Neural progenitor cell (in vitro differentiated cells): ENCODE measurements around the gene GSDMA. TPM values are rescaled to one million over a fixed set of nuclear protein-coding genes. Genes with fewer than 3 reads are reported as not detected.

Experiments
- DNase-seq: peaks from one replicate; pipeline ENCODE4 v3.0.0-alpha.2; 2016; ENCODE audit warnings: low spot score
- H2AFZ ChIP-seq: fragments of 200-600 bp; sonication (generic); replicated peaks from 2 replicates; pipeline ENCODE4 v1.6.1; 2016; ENCODE audit warnings: antibody characterized with exemption
- H3F3A ChIP-seq: fragments of 200-600 bp; sonication (generic); 2 replicates; pipeline ENCODE4 v1.6.1; 2016; ENCODE audit warnings: antibody characterized with exemption, low read depth
- H3K27ac ChIP-seq: fragments of 200-600 bp; sonication (generic); 2 replicates; pipeline ENCODE4 v1.5.1; 2016; ENCODE audit warnings: mild to moderate bottlenecking
- H3K27me3 ChIP-seq: fragments of 200-600 bp; sonication (generic); 2 replicates; pipeline ENCODE4 v1.6.1; 2016; ENCODE audit warnings: mild to moderate bottlenecking, moderate library complexity
- H3K36me3 ChIP-seq: fragments of 200-600 bp; sonication (generic); 2 replicates; pipeline ENCODE4 v1.5.1; 2016
- H3K4me1 ChIP-seq: fragments of 200-600 bp; sonication (generic); 2 replicates; pipeline ENCODE4 v1.6.1; 2016; ENCODE audit warnings: mixed run types
- H3K4me2 ChIP-seq: fragments of 200-600 bp; sonication (generic); 2 replicates; pipeline ENCODE4 v1.6.1; 2016
- H3K4me3 ChIP-seq: fragments of 200-600 bp; sonication (generic); 2 replicates; pipeline ENCODE4 v1.5.1; 2016
- H3K79me2 ChIP-seq: fragments of 200-600 bp; sonication (generic); 2 replicates; pipeline ENCODE4 v1.6.1; 2016; ENCODE audit warnings: low read depth
- H3K9ac ChIP-seq: fragments of 200-600 bp; sonication (generic); 2 replicates; pipeline ENCODE4 v1.6.1; 2016
- H3K9me3 ChIP-seq: fragments of 200-600 bp; sonication (generic); 2 replicates; pipeline ENCODE4 v1.5.1; 2016; ENCODE audit warnings: low read depth
- H4K20me1 ChIP-seq: fragments of 200-600 bp; sonication (generic); 2 replicates; pipeline ENCODE4 v1.6.1; 2016; ENCODE audit warnings: low read depth
- H3K27ac Mint-ChIP-seq: 3 replicates; pipeline ENCODE4 v1.8.0; 2021; ENCODE audit warnings: mixed read lengths
- H3K27me3 Mint-ChIP-seq: 2 replicates; pipeline ENCODE4 v1.8.0; 2022; ENCODE audit warnings: low read depth, mild to moderate bottlenecking, inconsistent platforms, moderate library complexity, mixed read lengths; ENCODE audit not compliant: insufficient read depth
- H3K36me3 Mint-ChIP-seq: 3 replicates; pipeline ENCODE4 v1.8.0; 2021; ENCODE audit warnings: mixed read lengths
- H3K4me1 Mint-ChIP-seq: 3 replicates; pipeline ENCODE4 v1.8.0; 2021; ENCODE audit warnings: mixed read lengths
- H3K4me3 Mint-ChIP-seq: 3 replicates; pipeline ENCODE4 v1.8.0; 2021; ENCODE audit warnings: mild to moderate bottlenecking, moderate library complexity, mixed read lengths
- H3K9me3 Mint-ChIP-seq: 3 replicates; pipeline ENCODE4 v1.8.0; 2020; ENCODE audit warnings: mixed read lengths
- CTCF ChIP-seq: fragments of 200-600 bp; sonication (generic); IDR thresholded peaks from 2 replicates; pipeline ENCODE4 v1.5.1; 2017; ENCODE audit warnings: antibody characterized with exemption, mild to moderate bottlenecking
- EZH2 ChIP-seq: fragments of 200-600 bp; sonication (generic); IDR thresholded peaks from 2 replicates; pipeline ENCODE4 v1.6.1; 2017; ENCODE audit warnings: antibody characterized with exemption, mild to moderate bottlenecking, moderate library complexity
- EZH2phosphoT487 ChIP-seq: fragments of 200-600 bp; sonication (generic); IDR thresholded peaks from 2 replicates; pipeline ENCODE4 v1.6.1; 2017; ENCODE audit warnings: antibody characterized with exemption
- total RNA-seq: library from RNA; depleted of rRNA; stranded (reverse); fragments of >200 nt; gene quantifications from 2 replicates; pipeline ENCODE4 v1.2.3, GENCODE V29; 2015; ENCODE audit warnings: low replicate concordance

The GSDMA gene
- total RNA-seq, 1 donor from 2014 or later, result not detected

- H3F3A ChIP-seq, result peaks cover 14% of the 10 kb centered on the region
- no peak overlapping the region for H2AFZ ChIP-seq
- peaks cover 23% of the 10 kb centered on the region for H4K20me1 ChIP-seq
- H3K4me1 ChIP-seq, result peaks cover 13% of the 10 kb centered on the region
- no peak overlapping the region for H3K4me2 ChIP-seq
- no peaks in the 10 kb centered on the region for H3K36me3 ChIP-seq
- no peak overlapping the region for H3K4me3 ChIP-seq
- Mint-ChIP-seq H3K27ac (no peak overlapping the region), H3K9me3 (no peaks in the 10 kb centered on the region), H3K36me3 (peaks cover 3% of the 10 kb centered on the region), H3K27me3 (peaks cover 10% of the 10 kb centered on the region), H3K4me1 (peaks cover 21% of the 10 kb centered on the region), H3K4me3 (peak overlapping the region; percentile 96)
- no peak for TF ChIP-seq EZH2
- no peak for TF ChIP-seq EZH2phosphoT487
- no peak for TF ChIP-seq CTCF
- peaks cover 7% of the 10 kb centered on the region for H3K27me3 ChIP-seq
- H3K9ac ChIP-seq, result no peak overlapping the region
- H3K9me3 ChIP-seq, result no peaks in the 10 kb centered on the region
- H3K79me2 ChIP-seq, result peaks cover 30% of the 10 kb centered on the region
- H3K27ac ChIP-seq, result no peak overlapping the region
- no peak for DNase-seq
Observed at GRCh38 chr17:39979016-39979670, 16.3 kb downstream of the GSDMA start.

- Mint-ChIP-seq H3K4me1 (peaks cover 21% of the 10 kb centered on the region), H3K9me3 (no peaks in the 10 kb centered on the region), H3K4me3 (peak overlapping the region; percentile 96), H3K27ac (peak overlapping the region; percentile 90), H3K27me3 (peaks cover 8% of the 10 kb centered on the region), H3K36me3 (peaks cover 6% of the 10 kb centered on the region)
- Histone ChIP-seq H3K36me3 (no peaks in the 10 kb centered on the region), H3K4me2 (peak overlapping the region; percentile 91), H3K4me3 (peak overlapping the region; percentile 85), H3K9ac (no peak overlapping the region), H3F3A (peaks cover 14% of the 10 kb centered on the region), H3K79me2 (peaks cover 30% of the 10 kb centered on the region), H4K20me1 (peaks cover 23% of the 10 kb centered on the region), H3K27me3 (peaks cover 7% of the 10 kb centered on the region), H3K9me3 (no peaks in the 10 kb centered on the region), H2AFZ (peak overlapping the region; percentile 98), H3K27ac (no peak overlapping the region), H3K4me1 (peaks cover 13% of the 10 kb centered on the region)
- TF ChIP-seq EZH2 (no peak), CTCF (peak; percentile 43)
- DNase-seq, result peak; percentile 67
Observed at GRCh38 chr17:39979893-39980350, 17.1 kb downstream of the GSDMA start.

- H3K4me1 Mint-ChIP-seq, result peaks cover 21% of the 10 kb centered on the region
- Histone ChIP-seq H2AFZ (peak within 1 kb of the TSS; percentile 98), H4K20me1 (peaks cover 23% of the 10 kb centered on the region), H3K4me3 (peak within 1 kb of the TSS; percentile 85), H3K27me3 (peaks cover 7% of the 10 kb centered on the region), H3K9me3 (no peaks in the 10 kb centered on the region), H3K27ac (peak within 1 kb of the TSS; percentile 69), H3F3A (peaks cover 13% of the 10 kb centered on the region), H3K4me2 (peak within 1 kb of the TSS; percentile 91), H3K36me3 (peaks cover 5% of the 10 kb centered on the region), H3K4me1 (peaks cover 13% of the 10 kb centered on the region), H3K79me2 (peaks cover 30% of the 10 kb centered on the region), H3K9ac (peak within 1 kb of the TSS; percentile 98)
- no peaks in the 10 kb centered on the region for H3K9me3 Mint-ChIP-seq
- TF ChIP-seq CTCF (peak; percentile 47), EZH2phosphoT487 (no peak)
- H3K27ac Mint-ChIP-seq, result peak within 1 kb of the TSS; percentile 90
- H3K36me3 Mint-ChIP-seq, result peaks cover 11% of the 10 kb centered on the region
- peaks cover 7% of the 10 kb centered on the region for H3K27me3 Mint-ChIP-seq
- H3K4me3 Mint-ChIP-seq, result peak within 1 kb of the TSS; percentile 96
- peak; percentile 98 for DNase-seq
Observed at GRCh38 chr17:39980351-39981206, 17.8 kb downstream of the GSDMA start, which contains the start of gene PSMD3. Gene PSMD3 (plus strand): TSS chr17:39980807. CDS start chr17:39980971, 164 bp downstream.
